ENCODE measurements around the gene EBF3. TPM values are rescaled to one million over a fixed set of nuclear protein-coding genes. Genes with fewer than 3 reads are reported as not detected.

The EBF3 gene
- total RNA-seq, 1 experiment from 2014 or later, result 0.64 TPM

DNA sequence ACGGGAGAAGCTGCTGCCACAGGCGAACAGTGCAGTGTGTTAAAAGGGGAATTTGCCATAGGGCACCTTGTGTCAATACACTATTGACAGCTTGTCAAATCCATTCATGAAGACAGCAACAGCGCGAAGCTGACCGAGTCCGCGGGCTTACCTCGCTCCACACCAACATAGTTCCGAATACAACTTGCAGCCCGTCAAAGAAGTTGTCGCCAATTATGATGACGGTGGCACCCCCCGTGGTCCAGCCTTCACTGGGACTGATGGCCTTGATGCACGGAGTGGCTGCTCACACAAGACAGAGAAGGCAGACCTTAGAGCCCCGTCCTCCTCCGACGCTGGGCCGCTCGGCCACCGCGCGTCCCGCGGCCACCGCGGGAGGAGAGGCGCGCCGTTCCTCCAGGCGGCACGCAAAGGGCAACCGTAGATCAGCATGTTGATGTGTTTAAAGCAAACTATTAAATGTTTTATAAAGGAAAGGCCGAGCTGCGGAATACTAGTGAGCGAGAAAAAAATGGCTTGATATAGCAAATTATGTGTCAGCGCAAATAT lies 96.4 kb downstream of the EBF3 start:
- in situ Hi-C loops (cut with HindIII; ENCODE audit: low pct_unique_long_range_greater_than_20kb, low sequenced_read_pairs) (no loop called here), intact Hi-C loops (cut with micrococcal nuclease; ENCODE audit: unreplicated experiment) (no loop called here)
- DNase-seq (ENCODE audit: low read depth, low spot score) (no peak), ATAC-seq (no peak)
- Histone ChIP-seq H3K27ac (ENCODE audit: low read length) (no peak overlapping the region), H3K4me1 (ENCODE audit: control insufficient read depth, insufficient read depth, low read length) (no peaks in the 10 kb centered on the region), H3K27me3 (ENCODE audit: control insufficient read depth, insufficient read depth, low read length) (no peaks in the 10 kb centered on the region), H3K4me3 (ENCODE audit: low read depth in 2 of 2, low read length in 2 of 2) (no peak overlapping the region), H3K9me3 (ENCODE audit: control insufficient read depth, insufficient read depth, low read depth, low read length) (no peaks in the 10 kb centered on the region), H3K36me3 (ENCODE audit: control insufficient read depth, insufficient read depth, low read length) (no peaks in the 10 kb centered on the region)
- CTCF ChIA-PET, result interaction anchor here (0.7 kb wide), 1 partner anchor 18 kb away, joined by 6 read pairs; no protein-coding TSS in a partner anchor
- POLR2A ChIA-PET, result no interaction called here
- TF ChIP-seq SIN3A (IDR thresholded peaks at IDR 0.05; ENCODE audit: borderline replicate concordance, insufficient read depth, low read depth, low read length), result no peak
- no peak for TF ChIP-seq REST (IDR thresholded peaks at IDR 0.05; ENCODE audit: insufficient read depth in 1 of 2, low read depth in 2 of 2, low read length in 1 of 2)
- no peak for TF ChIP-seq POLR2AphosphoS5 (IDR thresholded peaks at IDR 0.05; ENCODE audit: low read depth, low read length)
- no peak for TF ChIP-seq TCF7L2 (IDR thresholded peaks at IDR 0.05; ENCODE audit: low read depth, low read length)
- TF ChIP-seq, protein P1, sequence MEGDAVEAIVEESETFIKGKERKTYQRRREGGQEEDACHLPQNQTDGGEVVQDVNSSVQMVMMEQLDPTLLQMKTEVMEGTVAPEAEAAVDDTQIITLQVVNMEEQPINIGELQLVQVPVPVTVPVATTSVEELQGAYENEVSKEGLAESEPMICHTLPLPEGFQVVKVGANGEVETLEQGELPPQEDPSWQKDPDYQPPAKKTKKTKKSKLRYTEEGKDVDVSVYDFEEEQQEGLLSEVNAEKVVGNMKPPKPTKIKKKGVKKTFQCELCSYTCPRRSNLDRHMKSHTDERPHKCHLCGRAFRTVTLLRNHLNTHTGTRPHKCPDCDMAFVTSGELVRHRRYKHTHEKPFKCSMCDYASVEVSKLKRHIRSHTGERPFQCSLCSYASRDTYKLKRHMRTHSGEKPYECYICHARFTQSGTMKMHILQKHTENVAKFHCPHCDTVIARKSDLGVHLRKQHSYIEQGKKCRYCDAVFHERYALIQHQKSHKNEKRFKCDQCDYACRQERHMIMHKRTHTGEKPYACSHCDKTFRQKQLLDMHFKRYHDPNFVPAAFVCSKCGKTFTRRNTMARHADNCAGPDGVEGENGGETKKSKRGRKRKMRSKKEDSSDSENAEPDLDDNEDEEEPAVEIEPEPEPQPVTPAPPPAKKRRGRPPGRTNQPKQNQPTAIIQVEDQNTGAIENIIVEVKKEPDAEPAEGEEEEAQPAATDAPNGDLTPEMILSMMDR (IDR thresholded peaks at IDR 0.05), result no peak
- BruUV-seq (replicated peaks), result no TSS peak

DNA sequence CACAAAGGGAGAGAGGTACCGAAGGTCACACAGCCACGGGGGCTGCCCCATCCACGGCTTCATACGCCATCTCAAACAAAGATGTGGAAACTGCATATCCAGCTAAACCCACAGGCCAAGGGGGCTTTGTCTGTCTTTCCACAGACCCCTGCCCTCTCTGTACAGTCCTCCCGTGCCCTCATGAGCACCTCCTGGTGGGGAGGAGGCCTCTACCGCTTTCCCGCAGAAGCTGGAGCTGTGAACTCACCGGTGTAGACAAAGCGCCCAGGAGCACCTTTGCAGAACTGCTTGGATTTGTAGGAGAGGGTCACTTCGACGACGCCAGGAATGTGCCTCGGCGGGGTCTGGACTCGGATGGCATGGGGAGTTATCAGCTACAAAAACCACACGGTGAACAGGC lies 97.2 kb downstream of the EBF3 start:
- in situ Hi-C loops (cut with HindIII; ENCODE audit: low pct_unique_long_range_greater_than_20kb, low sequenced_read_pairs), result no loop called here
- ChIA-PET CTCF (no interaction called here), POLR2A (no interaction called here)
- TF ChIP-seq SIN3A (IDR thresholded peaks at IDR 0.05; ENCODE audit: borderline replicate concordance, insufficient read depth, low read depth, low read length) (no peak), TCF7L2 (IDR thresholded peaks at IDR 0.05; ENCODE audit: low read depth, low read length) (no peak), POLR2AphosphoS5 (IDR thresholded peaks at IDR 0.05; ENCODE audit: low read depth, low read length) (no peak), REST (IDR thresholded peaks at IDR 0.05; ENCODE audit: insufficient read depth in 1 of 2, low read depth in 2 of 2, low read length in 1 of 2) (no peak)
- TF ChIP-seq, protein P1 (IDR thresholded peaks at IDR 0.05), result no peak
- no TSS peak for BruUV-seq (replicated peaks)
- H3K4me3 ChIP-seq (ENCODE audit: low read depth in 2 of 2, low read length in 2 of 2), result no peak overlapping the region
- H3K27ac ChIP-seq (ENCODE audit: low read length), result no peak overlapping the region
- intact Hi-C loops (cut with micrococcal nuclease; ENCODE audit: unreplicated experiment), result no loop called here
- H3K4me1 ChIP-seq (ENCODE audit: control insufficient read depth, insufficient read depth, low read length), result no peaks in the 10 kb centered on the region
- no peaks in the 10 kb centered on the region for H3K27me3 ChIP-seq (ENCODE audit: control insufficient read depth, insufficient read depth, low read length)
- H3K9me3 ChIP-seq (ENCODE audit: control insufficient read depth, insufficient read depth, low read depth, low read length), result no peaks in the 10 kb centered on the region
- DNase-seq (ENCODE audit: low read depth, low spot score) (no peak), ATAC-seq (no peak)
- no peaks in the 10 kb centered on the region for H3K36me3 ChIP-seq (ENCODE audit: control insufficient read depth, insufficient read depth, low read length)
